Left renal cortex interstitium (tissue), 4 donors: ENCODE results near the gene C10orf95. TPM values are rescaled to one million over a fixed set of nuclear protein-coding genes. Genes with fewer than 3 reads are reported as not detected.

Experiments
- DNase-seq, 4 donors: peaks; one replicate each; pipeline ENCODE4 v3.0.0-alpha.2; 2013; ENCODE audit warnings: low read depth in 4 of 4, low spot score in 2 of 4, missing footprints in 1 of 4
- polyA plus RNA-seq, 4 donors: library from polyadenylated mRNA; unstranded; fragments of 120-200 nt; gene quantifications; one replicate each; pipeline ENCODE4 v1.2.1, GENCODE V29; 2013; ENCODE audit not compliant: insufficient read length in 4 of 4

Gene C10orf95
- polyA plus RNA-seq, 4 donors: 0.44 to 2.4 (median 1.4) TPM

DNA sequence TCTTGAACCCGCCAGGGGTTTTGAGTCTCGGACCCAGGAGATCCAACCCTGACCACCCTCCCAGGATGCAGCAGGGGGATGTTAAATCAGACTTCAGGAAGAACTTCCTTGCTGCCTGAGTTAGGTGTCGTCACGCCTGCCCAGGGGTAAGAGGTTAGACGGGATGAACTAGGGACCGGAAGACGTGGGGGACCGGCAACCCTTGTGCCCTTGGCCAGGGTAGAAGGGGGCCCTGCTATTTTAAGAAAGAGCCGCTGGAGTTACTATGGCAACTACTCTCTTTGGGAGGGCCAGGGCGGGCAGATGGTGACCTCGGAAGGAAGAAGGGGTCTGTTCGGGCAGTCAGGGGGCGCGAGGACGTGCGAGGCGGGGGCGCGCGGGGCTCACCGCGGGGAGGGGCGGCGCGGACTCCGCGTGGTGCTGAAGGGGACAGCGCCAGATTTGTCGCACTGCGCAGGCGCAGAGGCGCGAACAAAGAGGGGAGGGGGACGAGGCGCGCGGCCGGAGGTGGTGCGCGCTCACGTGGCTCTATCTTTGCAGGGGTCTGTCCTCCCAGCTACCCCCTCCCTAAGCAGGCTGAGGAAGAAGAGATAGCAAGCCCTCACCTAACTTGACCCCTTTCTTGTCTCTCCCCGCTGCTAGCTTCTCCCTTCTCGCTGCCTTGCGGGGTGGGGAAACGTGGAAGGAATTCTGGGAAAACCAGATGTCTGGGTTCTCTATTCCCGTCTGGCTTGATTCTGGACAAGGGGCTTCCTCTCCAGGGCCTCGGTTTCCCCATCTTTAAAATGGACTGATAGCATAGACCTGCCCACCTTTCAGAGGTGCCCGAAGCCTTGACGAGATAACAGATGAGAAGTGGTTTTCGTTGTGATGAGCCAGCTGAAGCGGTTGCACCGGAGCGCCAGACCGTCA, 31.8 kb downstream of the C10orf95 start:
- DNase-seq: no peak

DNA sequence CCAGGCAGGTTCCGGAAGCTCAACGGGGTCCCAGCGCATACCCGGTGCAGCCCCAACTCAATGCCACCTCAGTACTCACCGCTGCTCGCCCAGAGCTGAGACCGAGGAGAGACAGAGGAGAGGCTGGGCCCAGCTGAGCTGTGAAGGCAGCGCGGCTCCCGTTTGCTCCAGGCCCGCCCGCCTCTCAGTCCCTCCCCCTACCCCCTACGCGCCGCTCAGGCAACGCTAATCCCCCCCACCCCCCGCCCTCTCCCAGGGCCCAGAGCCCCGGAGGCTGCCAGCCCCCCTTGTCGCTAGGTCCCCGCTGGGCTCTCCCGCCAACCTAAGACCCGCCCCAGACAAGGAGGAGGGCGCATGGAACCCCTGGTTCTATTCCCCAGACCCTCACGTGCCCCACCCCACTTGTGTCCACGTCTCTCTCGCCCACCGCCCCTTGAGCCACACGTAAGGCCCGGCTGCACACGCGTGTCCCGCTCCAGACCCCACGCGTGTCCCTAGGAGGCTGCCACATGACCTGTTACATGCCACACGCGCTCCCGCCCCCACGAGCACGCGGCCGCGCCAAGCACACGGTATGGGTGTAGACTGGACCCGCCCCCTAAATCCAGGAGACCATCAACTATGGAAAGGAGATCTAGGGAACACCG, 32.6 kb downstream of the C10orf95 start, which contains the start of gene PSD:
Gene PSD, minus strand, starts transcription at position 164 of the 647 bp plus-strand sequence. CDS start 1,747 bp downstream, outside the sequence.
- DNase-seq: no peak

DNA sequence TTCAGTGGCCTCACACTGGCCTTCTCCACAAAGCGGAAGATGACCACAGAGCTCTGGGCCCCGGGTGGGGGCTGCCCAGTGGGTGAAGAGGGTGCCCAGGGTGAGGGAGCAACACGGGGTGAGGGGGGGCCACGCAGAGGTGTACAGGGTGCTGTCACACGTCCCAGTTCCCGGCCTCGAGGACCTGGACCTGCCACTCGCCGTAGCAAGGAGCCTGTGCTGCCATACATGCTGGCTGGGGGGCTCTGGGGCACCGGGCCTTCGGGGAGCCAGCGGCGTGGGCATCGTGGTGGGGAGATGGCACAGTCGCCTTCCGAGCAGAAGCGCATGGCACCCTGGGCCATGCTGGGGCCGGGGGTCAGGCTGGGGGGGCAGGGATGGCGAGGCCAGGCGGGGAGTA, 34.6 kb downstream of the C10orf95 start:
- DNase-seq: no peak

DNA sequence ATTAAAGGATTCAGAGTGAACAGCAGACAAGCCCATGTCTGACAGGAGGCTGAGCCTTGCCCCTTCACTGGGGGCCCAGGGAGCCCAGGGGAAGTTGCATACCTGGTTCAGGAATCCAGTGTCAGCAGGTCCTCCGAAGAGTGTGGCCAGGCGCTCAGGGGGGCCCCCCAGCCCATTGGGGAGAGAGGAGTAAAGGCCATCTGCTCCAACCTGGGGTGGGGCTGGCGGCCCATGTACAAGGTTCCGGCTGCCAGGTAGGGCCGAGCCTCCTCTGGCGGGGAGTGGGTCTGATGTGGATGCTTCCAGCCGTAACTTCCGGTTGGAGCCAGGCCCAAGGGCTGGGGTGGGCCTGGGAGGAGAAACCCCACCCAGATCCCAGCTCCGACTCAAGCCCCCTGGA, 35.1 kb downstream of the C10orf95 start:
- DNase-seq: no peak

DNA sequence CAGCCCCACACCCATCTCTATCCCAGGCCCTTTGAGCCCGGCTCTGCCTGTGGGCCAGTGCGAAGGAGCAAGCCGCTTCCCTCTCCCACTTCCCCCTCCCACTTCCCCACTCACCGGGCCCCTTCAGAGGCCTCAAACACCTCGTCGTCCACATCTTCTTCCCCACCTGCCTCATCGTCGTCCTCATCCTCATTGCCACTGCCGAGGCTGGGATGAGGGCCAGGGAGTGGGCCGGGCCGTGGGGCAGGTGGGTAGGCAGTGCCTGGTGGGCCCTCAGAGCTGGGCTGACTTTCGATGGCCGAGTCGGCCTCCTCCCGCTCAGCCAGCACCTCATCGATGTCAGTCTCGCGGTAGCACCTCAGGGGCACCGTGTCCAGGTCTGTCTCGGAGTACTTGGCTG, 36.6 kb downstream of the C10orf95 start:
- DNase-seq: no peak

DNA sequence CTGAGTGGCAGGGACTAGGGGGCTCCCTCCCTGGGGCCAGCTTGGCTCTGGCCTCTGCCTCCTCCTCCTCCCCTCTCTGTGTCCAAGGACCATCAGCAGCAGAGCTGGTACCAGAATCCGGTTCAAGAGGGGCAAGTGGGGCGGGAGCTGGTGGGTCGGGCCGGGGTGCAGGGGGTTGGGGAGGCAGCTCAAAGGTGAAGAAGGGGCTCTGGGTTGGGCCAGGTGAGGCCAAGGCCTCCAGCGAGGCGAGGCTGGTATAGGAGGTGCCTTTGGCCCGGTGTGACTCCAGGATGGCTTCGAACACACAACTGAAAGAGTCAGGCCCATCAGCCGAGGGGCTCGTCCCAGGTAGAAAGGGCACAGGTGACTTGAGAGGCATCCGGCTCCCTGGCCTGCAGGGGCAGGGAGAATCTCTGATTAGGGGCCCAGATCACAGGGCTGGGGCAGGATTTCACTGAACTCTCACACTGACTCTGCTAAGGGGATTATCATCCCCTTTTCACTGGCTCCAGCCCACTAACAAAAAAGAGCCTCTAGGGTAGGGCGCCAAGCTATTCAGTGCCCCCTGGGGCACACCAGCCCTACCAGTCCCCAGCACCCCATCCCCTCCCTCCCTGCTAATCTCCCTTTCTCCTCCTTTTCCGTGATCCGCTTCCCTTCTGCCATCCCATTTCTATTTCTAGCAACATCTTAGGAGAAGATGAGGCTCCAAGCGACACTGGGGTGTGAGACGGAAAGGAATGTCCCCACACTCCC, 37.4 kb downstream of the C10orf95 start:
- DNase-seq: no peak

DNA sequence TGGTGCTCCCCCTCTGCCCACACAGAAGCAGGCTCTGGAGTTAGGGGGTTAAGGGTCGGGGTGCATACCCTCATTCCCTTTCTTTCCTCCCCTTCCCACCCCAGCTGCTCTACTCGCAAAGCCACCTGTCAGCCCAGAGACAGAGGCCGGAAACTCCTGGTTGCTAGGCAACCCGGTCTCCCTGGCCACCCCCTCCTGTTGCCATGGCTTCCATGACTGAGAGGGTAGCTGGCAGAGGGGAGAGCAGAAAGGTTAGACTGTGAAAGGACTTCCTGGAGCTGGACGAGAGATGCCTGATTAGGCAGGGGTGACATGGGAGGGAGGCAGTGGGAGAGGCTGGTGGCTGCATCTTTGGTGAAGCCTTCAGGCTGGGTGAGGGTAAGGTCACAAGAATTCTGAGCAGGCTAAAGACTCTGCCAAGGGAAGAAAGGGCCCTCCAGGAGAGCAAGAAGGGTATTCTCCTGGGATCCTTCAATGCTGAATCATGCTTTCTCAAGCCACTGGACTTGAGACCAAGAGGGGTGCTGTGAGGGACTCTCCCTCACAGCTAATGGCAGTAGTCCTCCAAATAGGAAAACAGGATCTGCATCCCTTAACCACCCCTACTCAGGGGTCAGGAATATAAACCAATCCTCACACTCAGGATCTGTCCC, 38.2 kb downstream of the C10orf95 start:
- DNase-seq: no peak

DNA sequence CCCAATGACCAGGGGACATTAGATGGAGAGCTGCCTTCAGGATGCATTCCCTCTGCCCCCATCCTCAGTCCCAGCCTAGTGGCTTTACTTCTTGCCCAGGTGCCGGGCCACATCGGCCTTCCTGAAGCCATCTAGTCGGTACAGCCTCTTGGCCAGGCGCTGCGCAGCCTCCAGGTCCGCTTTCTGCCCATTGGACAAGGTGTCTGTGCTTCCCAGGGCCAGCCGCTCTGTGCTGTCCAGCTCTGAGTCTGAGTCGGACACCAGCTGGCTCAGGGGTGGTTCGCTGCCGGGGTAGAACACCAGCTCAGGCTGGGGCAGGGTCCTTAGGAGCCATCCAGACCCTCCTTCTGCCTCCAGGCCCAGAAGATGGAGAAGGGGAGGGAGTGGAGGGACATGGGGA, 39.0 kb downstream of the C10orf95 start:
- no peak for DNase-seq

DNA sequence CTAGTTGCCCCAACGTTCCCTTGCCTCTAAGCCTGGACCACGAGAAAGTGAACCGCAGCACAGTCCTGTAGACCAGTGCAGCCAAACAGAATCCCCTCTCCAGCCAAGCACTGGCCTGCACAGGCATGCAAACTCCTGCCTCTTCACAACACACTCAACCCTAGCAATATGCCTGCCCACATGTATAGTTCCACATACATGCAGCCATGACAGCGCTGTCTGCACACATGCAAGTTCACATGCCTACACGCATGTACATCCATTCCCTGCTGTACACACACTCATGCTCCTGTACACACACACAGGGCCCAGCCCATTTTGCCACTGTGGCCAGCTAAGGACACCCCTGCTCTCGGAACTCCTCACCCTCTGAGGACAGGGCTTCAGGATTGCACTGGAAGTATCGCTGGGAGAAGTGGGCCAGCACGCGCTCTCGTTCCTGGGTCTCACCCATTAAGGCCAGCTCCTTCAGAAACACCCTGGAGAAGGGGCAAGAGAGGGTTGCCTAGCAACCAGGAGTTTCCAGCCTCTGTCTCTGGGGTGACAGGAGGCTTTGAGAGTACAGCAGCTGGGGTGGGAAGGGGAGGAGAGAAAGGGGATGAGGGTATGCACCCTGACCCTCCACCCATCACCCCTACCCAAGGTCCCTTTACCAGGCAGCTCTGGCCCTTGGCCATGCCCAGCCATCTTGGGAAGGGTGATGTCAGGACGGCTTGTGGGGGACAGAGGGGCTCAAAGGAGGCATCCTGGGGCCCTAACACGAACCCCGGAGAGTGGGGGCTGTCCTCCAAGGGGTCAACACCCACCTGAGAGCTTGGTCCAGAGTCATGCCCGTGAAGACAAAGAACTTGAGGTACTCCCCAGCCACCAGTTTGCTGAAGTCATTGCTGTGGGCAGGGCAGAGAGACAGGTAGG, 39.7 kb downstream of the C10orf95 start:
- no peak for DNase-seq

DNA sequence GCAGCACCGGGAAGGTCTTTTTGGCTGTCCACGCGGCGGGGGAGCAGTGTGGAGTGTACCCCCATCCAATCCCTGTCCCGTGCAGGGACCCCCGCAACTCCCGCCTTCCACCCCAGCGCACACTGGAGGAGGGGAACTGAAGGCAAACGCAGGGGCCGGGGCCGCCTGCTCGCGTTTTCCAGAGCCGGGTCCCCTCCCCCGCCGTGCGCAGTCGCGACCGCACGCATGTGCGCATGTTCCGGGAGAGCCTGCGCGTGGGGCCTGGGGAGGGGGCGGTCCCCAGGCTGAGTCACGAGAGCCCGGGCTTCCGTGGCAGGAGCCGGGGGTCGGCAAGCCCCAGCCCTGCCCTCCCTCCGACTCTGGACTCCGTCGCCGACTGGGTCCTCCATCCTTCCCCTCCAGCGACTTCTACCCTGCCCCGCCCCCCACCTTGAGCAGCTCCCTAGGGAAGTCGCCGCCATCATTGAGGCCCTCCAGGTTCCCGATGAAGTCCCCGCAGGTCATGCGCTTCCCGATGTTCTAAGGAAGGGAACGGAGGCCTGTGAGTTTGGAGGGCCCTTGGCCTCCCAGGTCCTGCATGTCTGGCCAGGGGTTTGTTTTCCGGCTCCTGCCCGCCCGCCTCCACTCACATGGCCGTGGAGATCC, 40.8 kb downstream of the C10orf95 start:
- no peak for DNase-seq

DNA sequence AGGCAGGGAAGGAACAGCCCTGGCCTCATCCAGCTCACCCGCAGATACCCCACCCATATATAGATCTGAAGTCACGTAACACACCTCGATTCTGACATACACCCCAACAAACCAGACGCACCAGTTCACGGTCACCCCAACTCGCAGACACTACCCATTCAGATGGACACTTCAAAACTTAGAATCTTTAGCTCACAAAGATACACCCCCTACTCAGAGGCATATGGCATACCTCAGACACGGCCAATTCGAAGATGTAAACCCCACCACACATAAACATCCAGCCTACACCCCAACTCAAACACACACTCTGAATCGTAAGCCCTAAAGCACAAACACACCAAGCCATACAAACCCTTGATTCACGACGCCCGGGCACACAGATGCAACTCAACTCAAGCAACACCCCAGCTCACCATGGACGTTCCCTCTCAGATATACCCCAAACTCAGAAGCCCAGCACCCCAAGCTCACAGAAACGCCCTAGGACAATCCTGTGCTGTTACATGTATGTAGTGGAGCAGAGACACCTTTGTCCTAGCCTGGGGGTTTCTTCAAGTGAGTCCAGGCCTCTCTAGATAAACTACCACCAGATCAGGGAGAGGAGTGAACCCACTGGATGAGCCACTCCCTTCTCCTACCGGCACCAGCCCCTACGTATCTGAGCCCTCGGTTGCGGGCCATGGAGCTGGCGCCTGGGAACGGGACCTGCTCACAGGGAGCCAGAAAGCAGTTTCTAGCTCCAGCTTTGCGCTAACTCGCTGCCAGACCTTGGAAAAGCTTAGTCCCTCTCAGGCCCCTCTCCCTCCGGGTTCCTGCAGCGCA, 41.5 kb downstream of the C10orf95 start:
- no peak for DNase-seq

DNA sequence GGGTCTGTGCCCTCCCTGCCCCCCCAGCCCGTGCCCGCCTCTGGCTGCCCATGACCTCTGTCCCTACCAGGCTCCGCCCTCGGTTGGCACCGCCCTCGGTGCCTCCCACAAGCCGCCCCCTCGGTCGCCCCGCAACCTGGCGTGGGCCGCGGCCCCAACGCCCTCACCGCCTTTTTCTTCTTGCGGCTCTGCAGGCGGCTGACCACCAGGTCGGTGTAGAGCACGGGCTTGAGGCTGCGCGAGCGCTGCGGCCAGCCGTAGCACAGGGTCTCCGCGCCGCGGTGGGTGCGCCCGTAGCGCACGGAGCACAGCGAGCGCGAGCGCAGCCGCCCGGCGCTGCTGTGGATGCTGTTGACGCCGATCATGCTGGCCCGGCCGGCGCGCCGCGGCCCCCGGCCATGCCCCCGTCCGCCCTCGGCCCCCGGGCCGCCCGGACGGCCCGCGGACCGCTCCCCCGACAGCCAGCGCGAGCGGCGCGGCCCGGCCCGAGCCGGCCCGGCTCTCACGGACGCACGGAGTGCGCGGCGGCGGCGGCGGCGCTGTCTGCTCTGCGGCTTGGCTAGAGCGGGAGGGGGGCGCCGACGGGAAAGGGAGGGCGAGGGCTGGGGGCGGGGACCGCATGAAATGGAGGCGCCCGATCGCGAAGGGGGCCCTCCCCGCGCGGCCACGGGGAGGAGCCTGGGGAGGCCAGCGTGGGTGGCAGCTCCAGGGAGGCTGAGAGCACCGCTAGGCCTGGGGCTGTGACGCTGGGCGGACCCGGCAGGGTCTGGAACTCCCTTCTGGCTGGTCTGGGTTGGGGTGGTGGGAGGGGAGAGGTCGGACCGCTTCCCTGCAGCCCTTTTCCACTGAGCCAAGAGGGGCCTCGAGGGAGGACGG, 42.4 kb downstream of the C10orf95 start:
- DNase-seq: no peak

DNA sequence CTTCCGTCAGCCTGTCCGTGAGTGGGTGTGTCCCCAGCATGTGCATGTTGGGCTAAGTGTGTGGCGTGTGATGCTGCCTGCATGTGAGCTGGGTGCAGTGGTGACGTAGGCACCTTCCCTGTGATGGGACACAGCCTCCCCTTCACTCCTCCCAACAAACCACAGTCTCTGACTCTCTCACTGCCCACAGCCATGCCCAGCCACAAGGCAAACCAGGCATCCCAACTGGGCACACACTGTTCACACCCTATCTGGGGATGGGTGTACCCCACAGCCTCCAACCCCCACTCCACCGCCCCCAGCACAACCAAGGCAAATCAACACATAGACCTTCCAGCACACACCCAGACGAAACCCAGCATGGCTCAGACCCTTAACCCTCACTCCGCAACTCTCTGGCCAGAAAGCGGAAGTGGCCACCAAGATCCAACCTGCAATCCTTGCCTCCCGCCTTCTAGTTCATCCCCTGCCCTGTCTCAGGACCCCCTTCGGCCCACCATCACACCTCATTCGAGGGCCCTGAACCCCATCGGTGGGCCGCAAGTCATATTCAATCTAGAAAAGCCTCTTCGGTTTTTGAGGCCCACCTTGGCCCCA, 43.1 kb downstream of the C10orf95 start:
- DNase-seq: no peak

DNA sequence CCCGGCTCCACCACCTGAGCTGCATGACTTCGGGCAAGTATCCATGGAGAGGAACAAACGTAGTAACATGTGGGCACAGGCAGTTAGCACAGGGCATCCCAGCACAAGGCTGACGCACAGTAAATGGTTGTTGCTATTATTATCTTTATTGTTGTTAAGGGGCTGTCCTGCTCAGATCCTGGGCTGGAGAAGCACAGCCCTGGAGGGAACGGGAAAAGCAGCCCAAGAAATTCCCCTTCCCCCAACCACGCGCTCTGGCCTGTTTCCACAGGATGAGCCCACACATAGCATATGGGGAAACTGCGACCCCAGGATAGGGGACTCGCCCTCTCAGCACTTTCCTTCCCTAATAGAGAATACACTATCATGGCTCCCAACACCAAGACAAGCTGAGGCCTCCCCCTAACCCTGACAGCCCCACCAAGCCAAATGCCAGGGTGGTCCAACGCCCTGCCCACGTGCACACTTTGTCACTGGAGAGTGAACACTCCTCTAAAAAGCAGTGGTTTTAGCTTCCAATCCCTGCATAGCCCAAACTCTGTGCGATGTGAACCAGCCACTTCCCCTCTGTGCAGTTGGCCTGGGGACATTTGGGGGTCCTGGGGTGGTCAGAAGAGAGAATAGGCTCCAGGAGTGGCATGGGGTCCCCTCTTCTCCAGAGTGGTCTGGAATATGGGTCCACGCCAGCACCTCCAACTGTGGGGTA, 43.8 kb downstream of the C10orf95 start:
- DNase-seq: no peak

DNA sequence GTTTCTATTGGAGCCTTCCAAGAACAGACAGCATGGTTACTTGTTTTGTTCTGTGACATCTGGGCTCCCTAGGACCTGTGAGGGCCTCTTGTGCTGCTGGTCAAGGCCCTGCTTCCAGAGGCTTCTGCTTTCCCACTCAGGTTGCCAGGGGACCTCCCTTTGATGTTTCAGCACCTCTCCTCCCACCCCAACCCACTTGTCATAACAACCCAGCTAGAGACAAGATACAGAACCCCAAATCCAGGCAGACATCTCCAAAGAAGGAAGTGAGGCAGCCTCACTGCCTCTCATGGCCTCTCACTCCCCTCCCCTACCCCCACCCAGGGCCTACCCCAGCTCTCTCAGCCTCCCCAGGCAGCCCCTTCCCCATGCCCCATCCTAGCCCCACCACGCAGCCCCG, 44.5 kb downstream of the C10orf95 start:
- no peak for DNase-seq

DNA sequence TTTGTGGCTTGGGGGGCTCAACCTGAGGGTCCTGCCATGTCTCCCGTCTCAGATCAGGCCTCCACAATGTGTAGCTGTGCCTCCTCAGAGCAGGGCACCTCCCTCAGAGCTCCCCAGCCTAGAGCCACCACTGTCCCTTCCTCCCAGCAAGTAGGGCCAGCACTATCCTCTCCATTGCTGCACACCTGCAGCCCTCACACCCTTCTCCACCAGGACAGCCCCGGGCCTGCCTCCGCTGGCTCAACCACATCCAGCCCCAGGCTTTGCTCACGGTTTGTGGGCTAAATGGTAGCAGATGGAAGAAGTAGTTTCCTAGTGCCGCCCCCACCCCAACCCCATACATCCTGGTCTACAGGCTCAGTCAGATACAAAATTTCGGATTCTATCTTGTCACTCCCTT, 45.7 kb downstream of the C10orf95 start:
- DNase-seq: no peak
